Choroid plexus epithelial cell (primary cell): ENCODE results near the gene PTPN14.

Experiments used
- DNase-seq: peaks from one replicate; pipeline ENCODE4 v3.0.0-alpha.2; 2010; ENCODE audit warnings: low read depth
- H3K4me3 ChIP-seq: 2 replicates; pipeline ENCODE4 v1.5.1; 2011; ENCODE audit warnings: low read depth, mild to moderate bottlenecking, control low read depth, low read length, moderate library complexity
- TF ChIP-seq, protein P1 (sequence below): conservative IDR thresholded peaks from 2 replicates; pipeline ENCODE4 v1.5.1; 2011; ENCODE audit warnings: low read depth, mild to moderate bottlenecking, control low read depth, inconsistent platforms, low read length, moderate library complexity

Gene PTPN14

DNA sequence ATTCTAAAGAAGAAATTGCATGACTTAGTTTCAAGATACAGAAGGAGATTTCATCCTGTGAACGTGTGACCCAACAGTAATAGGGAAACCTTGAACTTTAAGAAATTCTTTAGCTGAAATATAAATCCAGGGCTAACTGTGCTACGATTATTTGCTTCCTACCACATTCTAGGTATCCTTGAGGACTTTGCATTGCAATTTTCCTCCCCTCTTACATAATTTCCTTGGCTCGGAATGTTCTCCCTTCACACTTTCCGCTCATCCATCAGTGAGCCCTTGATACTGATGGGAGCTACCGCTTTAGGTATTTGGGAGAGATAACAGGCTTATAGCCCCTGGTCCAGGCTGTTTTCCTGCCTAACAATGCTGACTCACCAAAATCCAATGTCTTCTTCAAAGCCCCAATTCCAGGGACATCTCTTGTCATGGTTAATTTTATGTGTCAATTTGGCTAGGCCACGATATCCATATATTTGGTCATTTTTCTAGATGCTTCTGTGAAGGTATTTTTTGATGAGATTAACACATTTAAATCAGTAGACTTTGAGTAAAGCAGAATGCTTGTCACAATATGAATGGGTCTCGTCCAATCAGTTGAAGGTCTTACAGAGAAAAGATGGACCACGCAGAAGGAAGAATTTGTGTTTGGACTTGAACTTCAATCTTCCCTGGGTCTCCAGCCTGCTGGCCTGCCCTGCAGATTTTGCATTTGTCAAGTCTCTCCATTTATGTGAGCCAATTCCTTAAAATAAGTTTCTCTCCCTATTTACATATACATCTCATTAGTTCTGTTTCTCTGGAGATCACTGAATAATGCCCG, 121.2 kb downstream of the PTPN14 start:
- no peak overlapping the region for H3K4me3 ChIP-seq
- peak; percentile 46 for DNase-seq
- TF ChIP-seq, protein P1, sequence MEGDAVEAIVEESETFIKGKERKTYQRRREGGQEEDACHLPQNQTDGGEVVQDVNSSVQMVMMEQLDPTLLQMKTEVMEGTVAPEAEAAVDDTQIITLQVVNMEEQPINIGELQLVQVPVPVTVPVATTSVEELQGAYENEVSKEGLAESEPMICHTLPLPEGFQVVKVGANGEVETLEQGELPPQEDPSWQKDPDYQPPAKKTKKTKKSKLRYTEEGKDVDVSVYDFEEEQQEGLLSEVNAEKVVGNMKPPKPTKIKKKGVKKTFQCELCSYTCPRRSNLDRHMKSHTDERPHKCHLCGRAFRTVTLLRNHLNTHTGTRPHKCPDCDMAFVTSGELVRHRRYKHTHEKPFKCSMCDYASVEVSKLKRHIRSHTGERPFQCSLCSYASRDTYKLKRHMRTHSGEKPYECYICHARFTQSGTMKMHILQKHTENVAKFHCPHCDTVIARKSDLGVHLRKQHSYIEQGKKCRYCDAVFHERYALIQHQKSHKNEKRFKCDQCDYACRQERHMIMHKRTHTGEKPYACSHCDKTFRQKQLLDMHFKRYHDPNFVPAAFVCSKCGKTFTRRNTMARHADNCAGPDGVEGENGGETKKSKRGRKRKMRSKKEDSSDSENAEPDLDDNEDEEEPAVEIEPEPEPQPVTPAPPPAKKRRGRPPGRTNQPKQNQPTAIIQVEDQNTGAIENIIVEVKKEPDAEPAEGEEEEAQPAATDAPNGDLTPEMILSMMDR = no peak

DNA sequence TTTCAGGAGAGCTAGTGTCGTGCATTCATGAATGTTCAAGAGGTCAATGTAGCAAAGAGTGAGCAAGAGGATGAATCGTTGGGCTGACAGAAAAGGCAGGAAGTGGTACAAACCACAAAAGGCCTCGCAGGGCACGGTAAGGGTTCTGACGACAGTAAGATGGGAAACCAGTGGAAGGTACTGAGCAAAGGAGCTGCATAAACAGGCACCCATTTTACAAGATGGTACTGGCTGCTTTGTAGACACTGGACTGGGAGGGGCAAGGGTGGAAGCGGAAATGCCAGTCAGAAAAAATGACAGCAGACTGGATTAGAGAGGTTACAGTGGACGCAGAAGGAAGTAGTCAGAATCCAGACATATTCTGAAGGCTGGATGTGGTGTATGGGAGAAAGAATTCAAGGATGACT, 123.5 kb downstream of the PTPN14 start:
- peak; percentile 93 for DNase-seq
- TF ChIP-seq, protein P1 = no peak
- no peak overlapping the region for H3K4me3 ChIP-seq

DNA sequence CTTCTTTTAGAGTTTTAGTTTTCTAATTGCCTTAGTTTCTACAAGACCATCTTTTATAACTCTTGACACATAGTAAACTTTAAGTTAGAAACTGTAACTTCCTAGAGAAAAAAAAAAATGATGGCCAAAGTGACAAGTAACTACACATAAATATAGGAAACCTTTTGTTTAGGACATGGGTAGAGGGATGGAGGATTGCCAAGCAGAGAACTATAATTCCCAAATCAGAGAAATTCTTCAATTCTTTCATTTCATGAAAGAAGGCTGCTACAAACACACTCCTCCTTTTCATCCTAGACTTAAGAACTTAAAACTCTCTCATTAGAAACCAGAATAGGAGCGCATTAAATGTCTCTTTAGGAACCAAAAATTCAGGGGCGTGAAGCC, 125.0 kb downstream of the PTPN14 start:
- DNase-seq = no peak
- TF ChIP-seq, protein P1 = no peak
- no peak overlapping the region for H3K4me3 ChIP-seq

DNA sequence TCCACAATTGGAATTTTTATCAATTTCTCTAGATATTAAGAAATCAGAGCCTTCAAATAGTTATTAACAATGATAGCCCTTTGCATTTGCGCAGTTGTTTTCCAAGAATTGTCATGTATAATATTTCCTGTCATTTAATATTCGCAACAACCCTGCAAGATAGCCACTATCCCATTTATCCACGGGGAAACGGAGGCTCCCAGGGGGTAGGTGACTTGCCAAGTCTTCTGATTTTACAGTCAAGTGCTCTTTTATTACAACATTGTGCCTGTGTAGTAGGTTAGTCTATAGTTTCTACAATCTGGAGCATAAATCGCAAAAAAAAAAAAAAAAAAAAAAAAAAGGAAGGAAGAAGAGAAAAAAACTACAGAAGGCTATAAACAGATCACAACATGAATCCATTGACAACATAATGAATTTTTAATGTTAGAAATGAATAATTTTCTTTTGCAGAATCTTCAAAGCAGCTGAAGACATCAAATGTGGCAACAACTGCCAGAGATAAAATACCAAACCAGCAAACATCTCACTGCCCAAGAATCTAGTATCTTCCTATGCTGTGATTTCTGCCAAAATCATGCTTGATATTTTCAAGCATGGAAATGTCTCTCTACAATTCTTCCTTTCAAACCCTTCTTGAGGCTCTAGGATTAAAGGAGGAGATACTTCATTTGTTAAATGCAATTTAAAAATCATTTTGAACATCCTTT, 125.5 kb downstream of the PTPN14 start:
- no peak overlapping the region for H3K4me3 ChIP-seq
- TF ChIP-seq, protein P1 = no peak
- no peak for DNase-seq

DNA sequence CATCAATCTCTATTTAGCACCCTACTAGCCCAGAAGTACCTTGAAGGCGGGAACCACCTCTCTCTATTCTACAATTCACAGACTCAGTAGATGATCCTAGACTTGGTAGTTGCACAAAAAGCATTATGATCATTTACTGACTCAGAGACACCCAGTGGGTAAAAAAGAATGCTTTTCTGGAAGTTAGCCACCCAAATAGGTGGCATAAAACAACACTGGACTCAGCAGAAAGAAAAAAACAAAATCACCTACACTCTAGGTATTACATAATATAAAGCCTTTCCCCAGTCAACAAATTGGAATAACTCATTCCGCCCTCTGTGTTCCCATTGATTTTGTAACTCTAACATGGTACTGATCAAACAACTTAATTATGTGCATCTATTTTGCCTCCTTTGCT, 126.3 kb downstream of the PTPN14 start:
- TF ChIP-seq, protein P1 = no peak
- no peak for DNase-seq
- no peak overlapping the region for H3K4me3 ChIP-seq

DNA sequence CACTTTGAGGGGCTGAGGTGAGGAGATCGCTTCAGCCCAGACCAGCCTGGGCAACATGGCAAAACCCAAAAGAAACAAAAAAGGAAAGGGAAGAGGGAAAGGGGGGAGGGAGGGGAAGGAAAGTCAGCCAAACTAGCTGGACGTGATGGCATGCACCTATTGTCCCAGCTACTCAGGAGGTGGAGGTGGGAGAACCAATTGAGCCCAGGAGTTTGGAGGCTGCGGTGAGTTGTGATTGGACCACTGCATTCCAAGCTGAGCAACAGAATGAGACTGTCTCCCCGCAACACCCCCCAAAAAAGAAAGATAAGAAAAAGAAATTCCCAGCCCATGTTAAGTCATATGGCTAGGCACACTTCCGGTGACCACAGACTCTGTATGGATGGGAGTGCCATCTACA, 128.4 kb downstream of the PTPN14 start:
- TF ChIP-seq, protein P1 = no peak
- no peak for DNase-seq
- H3K4me3 ChIP-seq = no peak overlapping the region
